Neural progenitor cell (in vitro differentiated cells): ENCODE measurements around the gene CNTN5.

Experiments used
- CTCF ChIP-seq: fragments of 200-600 bp; sonication (generic); IDR thresholded peaks from 2 replicates; pipeline ENCODE4 v1.5.1; 2017; ENCODE audit warnings: antibody characterized with exemption, mild to moderate bottlenecking
- EZH2 ChIP-seq: fragments of 200-600 bp; sonication (generic); IDR thresholded peaks from 2 replicates; pipeline ENCODE4 v1.6.1; 2017; ENCODE audit warnings: antibody characterized with exemption, mild to moderate bottlenecking, moderate library complexity
- EZH2phosphoT487 ChIP-seq: fragments of 200-600 bp; sonication (generic); IDR thresholded peaks from 2 replicates; pipeline ENCODE4 v1.6.1; 2017; ENCODE audit warnings: antibody characterized with exemption

- TF ChIP-seq CTCF (no peak), EZH2 (no peak), EZH2phosphoT487 (no peak)
Measured at GRCh38 chr11:100315946-100316345, 1295.2 kb downstream of the CNTN5 start.
